Neutrophil (primary cell): ENCODE measurements around the gene LITAF.
A peak's percentile ranks its signal among the peaks of the same experiment; 100 is the strongest.

ENCODE experiments used
- H3K27ac ChIP-seq: fragments of 200-600 bp; sonication (generic); 2 replicates; pipeline ENCODE4 v1.5.1; 2016; ENCODE audit warnings: mild to moderate bottlenecking, moderate library complexity
- H3K27me3 ChIP-seq: fragments of 200-600 bp; sonication (generic); 2 replicates; pipeline ENCODE4 v1.6.0; 2016; ENCODE audit warnings: mild to moderate bottlenecking
- H3K36me3 ChIP-seq: fragments of 200-600 bp; sonication (generic); 2 replicates; pipeline ENCODE4 v1.5.1; 2017
- H3K4me1 ChIP-seq, 2 experiments: fragments of 200-600 bp in 1 of 2; sonication (generic) in 1 of 2; 1 replicate in 1 of 2; 2 replicates in 1 of 2; pipeline versions ENCODE4 v1.5.1 to v1.6.1; 2013 to 2016; ENCODE audit warnings: low read depth in 1 of 2, low read length in 1 of 2, mild to moderate bottlenecking in 1 of 2, moderate library complexity in 1 of 2; ENCODE audit not compliant: control insufficient read depth in 1 of 2, insufficient read depth in 1 of 2
- H3K4me3 ChIP-seq, 2 experiments: fragments of 200-600 bp in 1 of 2; sonication (generic) in 1 of 2; 1 replicate in 1 of 2; 2 replicates in 1 of 2; pipeline ENCODE4 v1.5.1; 2013 to 2016; ENCODE audit warnings: low read depth in 1 of 2, low read length in 1 of 2, mild to moderate bottlenecking in 1 of 2, moderate library complexity in 1 of 2
- H3K9me3 ChIP-seq: fragments of 200-600 bp; sonication (generic); 2 replicates; pipeline ENCODE4 v1.5.1; 2016
- CTCF ChIP-seq: fragments of 200-600 bp; sonication (generic); IDR thresholded peaks from 2 replicates; pipeline ENCODE4 v1.5.1; 2016; ENCODE audit warnings: antibody characterized with exemption

Gene LITAF

GRCh38 chr16:11565665-11566064 is 21.1 kb downstream of the LITAF start:
- no peak for TF ChIP-seq CTCF
- Histone ChIP-seq H3K36me3 (peaks cover 97% of the 10 kb centered on the region), H3K9me3 (no peaks in the 10 kb centered on the region), H3K4me3 (no peak overlapping the region), H3K27ac (peak overlapping the region; percentile 28), H3K4me1 (peaks cover 55 to 82% of the 10 kb centered on the region in 2 experiments), H3K27me3 (no peaks in the 10 kb centered on the region)

GRCh38 chr16:11564046-11564926 is 22.4 kb downstream of the LITAF start:
- H3K27me3 ChIP-seq, result no peaks in the 10 kb centered on the region

GRCh38 chr16:11563493-11564040 is 23.2 kb downstream of the LITAF start:
- Histone ChIP-seq H3K4me1 (peaks cover 52 to 82% of the 10 kb centered on the region in 2 experiments), H3K27ac (peak overlapping the region; percentile 60)

More at GRCh38 chr16:11564046-11564926, 22.4 kb downstream of the LITAF start:
- TF ChIP-seq CTCF, result no peak
- no peak overlapping the region for H3K4me3 ChIP-seq
- peaks cover 55 to 81% of the 10 kb centered on the region in 2 experiments for H3K4me1 ChIP-seq
- H3K36me3 ChIP-seq, result peaks cover 95% of the 10 kb centered on the region
- peak overlapping the region; percentile 60 for H3K27ac ChIP-seq
- H3K9me3 ChIP-seq, result no peaks in the 10 kb centered on the region

GRCh38 chr16:11562941-11563340 is 23.8 kb downstream of the LITAF start:
- Histone ChIP-seq H3K4me3 (no peak overlapping the region), H3K36me3 (peaks cover 94% of the 10 kb centered on the region), H3K27ac (peak overlapping the region; percentile 60), H3K9me3 (no peaks in the 10 kb centered on the region), H3K27me3 (no peaks in the 10 kb centered on the region), H3K4me1 (peaks cover 52 to 84% of the 10 kb centered on the region in 2 experiments)
- TF ChIP-seq CTCF, result no peak

More at GRCh38 chr16:11563493-11564040, 23.2 kb downstream of the LITAF start:
- TF ChIP-seq CTCF, result no peak
- Histone ChIP-seq H3K9me3 (no peaks in the 10 kb centered on the region), H3K36me3 (peaks cover 94% of the 10 kb centered on the region), H3K4me3 (no peak overlapping the region), H3K27me3 (no peaks in the 10 kb centered on the region)

GRCh38 chr16:11562411-11562810 is 24.3 kb downstream of the LITAF start:
- no peaks in the 10 kb centered on the region for H3K27me3 ChIP-seq
- peaks cover 52 to 84% of the 10 kb centered on the region in 2 experiments for H3K4me1 ChIP-seq
- H3K4me3 ChIP-seq, result no peak overlapping the region
- H3K36me3 ChIP-seq, result peaks cover 94% of the 10 kb centered on the region
- H3K9me3 ChIP-seq, result no peaks in the 10 kb centered on the region
- no peak for TF ChIP-seq CTCF
- H3K27ac ChIP-seq, result peak overlapping the region; percentile 60
